ENCODE measurements around the gene CORIN. TPM values are rescaled to one million over a fixed set of nuclear protein-coding genes. Genes with fewer than 3 reads are reported as not detected.

Gene CORIN
- total RNA-seq, 1 experiment from 2014 or later: 3.5 TPM

- Histone ChIP-seq H2AFZ (ENCODE audit: low read depth, low read length, poor library complexity, severe bottlenecking) (no peak overlapping the region), H3K9ac (ENCODE audit: low read length) (no peak overlapping the region), H3K4me2 (ENCODE audit: low read length) (no peak overlapping the region), H3K36me3 (ENCODE audit: control insufficient read depth in 1 of 2, insufficient read depth in 2 of 2, low read length in 2 of 2) (no peaks in the 10 kb centered on the region), H4K20me1 (ENCODE audit: insufficient read depth) (no peaks in the 10 kb centered on the region), H3K27me3 (ENCODE audit: insufficient read depth, low read length) (no peaks in the 10 kb centered on the region), H3K9me2 (ENCODE audit: insufficient read depth) (no peaks in the 10 kb centered on the region), H3K9me3 (ENCODE audit: control insufficient read depth in 1 of 2, insufficient read depth in 1 of 2, low read depth in 1 of 2, low read length in 2 of 2) (no peaks in the 10 kb centered on the region), H3K4me3 (replicated peaks in 1 of 2; ENCODE audit: low read depth in 1 of 2, low read length in 2 of 2) (no peak overlapping the region), H3K27ac (ENCODE audit: low read depth, low read length) (no peak overlapping the region), H3K4me1 (ENCODE audit: control insufficient read depth in 1 of 2, insufficient read depth in 2 of 2, low read length in 2 of 2) (no peaks in the 10 kb centered on the region), H3K79me2 (ENCODE audit: insufficient read depth, low read length) (no peaks in the 10 kb centered on the region)
- ChIA-PET RAD21 (ENCODE audit: low non-redundant PET in 1 of 2, low total read pairs in 2 of 2, uncharacterized antibody in 2 of 2, unreplicated experiment in 2 of 2) (no interaction called here), CTCF (no interaction called here), POLR2A (no interaction called here)
- intact Hi-C loops (cut with micrococcal nuclease): no loop called here
- ATAC-seq: no peak
- no peak for DNase-seq (ENCODE audit: low read depth, low spot score)
- no TSS peak for BruUV-seq (replicated peaks)
- no peak for TF ChIP-seq FOSL1 (IDR thresholded peaks at IDR 0.05; ENCODE audit: low read depth)
- TF ChIP-seq ZFX (IDR thresholded peaks at IDR 0.05): no peak
- TF ChIP-seq TCF7L2 (IDR thresholded peaks at IDR 0.05; ENCODE audit: borderline replicate concordance, extremely low read depth, insufficient read depth, insufficient read length): no peak
- TF ChIP-seq ELF1 (IDR thresholded peaks at IDR 0.05; ENCODE audit: borderline replicate concordance, low read depth): no peak
- no peak for TF ChIP-seq ZNF274 (IDR thresholded peaks at IDR 0.05; ENCODE audit: low read depth, low read length)
- TF ChIP-seq REST (IDR thresholded peaks at IDR 0.05; ENCODE audit: low read depth): no peak
- TF ChIP-seq POLR2A (IDR thresholded peaks at IDR 0.05; ENCODE audit: borderline replicate concordance, extremely low read depth, insufficient read depth, insufficient read length): no peak
- TF ChIP-seq CEBPB (IDR thresholded peaks at IDR 0.05; ENCODE audit: low read depth): no peak
- TF ChIP-seq, protein P1, sequence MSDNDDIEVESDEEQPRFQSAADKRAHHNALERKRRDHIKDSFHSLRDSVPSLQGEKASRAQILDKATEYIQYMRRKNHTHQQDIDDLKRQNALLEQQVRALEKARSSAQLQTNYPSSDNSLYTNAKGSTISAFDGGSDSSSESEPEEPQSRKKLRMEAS (IDR thresholded peaks at IDR 0.05): no peak
- TF ChIP-seq JUND (IDR thresholded peaks at IDR 0.05): no peak
- TF ChIP-seq EZH2phosphoT487 (IDR thresholded peaks at IDR 0.05; ENCODE audit: borderline replicate concordance): no peak
- no peak for TF ChIP-seq ZBTB33 (IDR thresholded peaks at IDR 0.05; ENCODE audit: extremely low read depth, insufficient replicate concordance, low read length)
These were observed 239.5 kb downstream of the CORIN start for GRCh38 chr4:47598320-47598719.

Measured in HCT116 (cell line).